Fibroblast of lung (primary cell): ENCODE data around the gene PAFAH1B1. TPM values are rescaled to one million over a fixed set of nuclear protein-coding genes. Genes with fewer than 3 reads are reported as not detected.
"Not testable (repeated sequence)": the region's sequence is repeated elsewhere in the genome, so short reads cannot be mapped to it uniquely, and the experiment has no call there.

Experiments
- DNase-seq, 2 donors: peaks; one replicate each; pipeline versions ENCODE4 v3.0.0 to v3.0.0-alpha.2; 2010; ENCODE audit warnings: low read depth in 2 of 2
- H2AFZ ChIP-seq: 2 replicates; pipeline ENCODE4 v1.5.1; 2012; ENCODE audit warnings: low read length, control low read depth, inconsistent platforms
- H3K27ac ChIP-seq: 2 replicates; pipeline ENCODE4 v1.5.1; 2011; ENCODE audit warnings: low read length, control low read depth; ENCODE audit not compliant: insufficient read depth
- H3K27me3 ChIP-seq: 2 replicates; pipeline ENCODE4 v1.5.1; 2011; ENCODE audit warnings: mild to moderate bottlenecking, low read length; ENCODE audit not compliant: control insufficient read depth, insufficient read depth
- H3K36me3 ChIP-seq: 2 replicates; pipeline ENCODE4 v1.5.1; 2011; ENCODE audit warnings: low read length; ENCODE audit not compliant: control insufficient read depth, insufficient read depth
- H3K4me1 ChIP-seq: 2 replicates; pipeline ENCODE4 v1.5.1; 2011; ENCODE audit warnings: low read length; ENCODE audit not compliant: control insufficient read depth, insufficient read depth; ENCODE audit errors: extremely low read depth
- H3K4me2 ChIP-seq: 2 replicates; pipeline ENCODE4 v1.5.1; 2011; ENCODE audit warnings: low read length, control low read depth; ENCODE audit not compliant: insufficient read depth; ENCODE audit errors: extremely low read depth
- H3K4me3 ChIP-seq, 4 experiments: fragments of 200-600 bp in 1 of 4; sonication (generic) in 1 of 4; replicated peaks in 1 of 4; 2 replicates each; pipeline ENCODE4 v1.5.1; 2011 to 2016; ENCODE audit warnings: low read length in 4 of 4, low read depth in 3 of 4, mild to moderate bottlenecking in 3 of 4, control low read depth in 2 of 4, inconsistent platforms in 1 of 4, mixed read lengths in 1 of 4; ENCODE audit not compliant: insufficient read depth in 1 of 4; ENCODE audit errors: control extremely low read depth in 1 of 4
- H3K79me2 ChIP-seq: 2 replicates; pipeline ENCODE4 v1.5.1; 2012; ENCODE audit warnings: mild to moderate bottlenecking, low read length, inconsistent platforms; ENCODE audit not compliant: control insufficient read depth, insufficient read depth
- H3K9ac ChIP-seq: 2 replicates; pipeline ENCODE4 v1.5.1; 2011; ENCODE audit warnings: mild to moderate bottlenecking, low read length, control low read depth; ENCODE audit not compliant: insufficient read depth
- H3K9me3 ChIP-seq: 2 replicates; pipeline ENCODE4 v1.5.1; 2012; ENCODE audit warnings: low read depth, low read length; ENCODE audit not compliant: control insufficient read depth, insufficient read depth
- H4K20me1 ChIP-seq: 2 replicates; pipeline ENCODE4 v1.5.1; 2011; ENCODE audit warnings: low read length; ENCODE audit not compliant: control insufficient read depth, insufficient read depth; ENCODE audit errors: extremely low read depth
- EZH2 ChIP-seq: IDR thresholded peaks from 2 replicates; pipeline ENCODE4 v1.5.1; 2012; ENCODE audit warnings: low read length, control low read depth, mild to moderate bottlenecking; ENCODE audit errors: missing control alignments
- polyA plus RNA-seq, 2 donors: library from polyadenylated mRNA; depleted of rRNA in 1 of 2; stranded (reverse) in 1 of 2; unstranded in 1 of 2; fragments of >200 nt; gene quantifications; 2 replicates each; pipeline ENCODE4 v1.2.1, GENCODE V29; 2011 to 2012; ENCODE audit warnings: missing spikeins in 1 of 2
- total RNA-seq: library from RNA; depleted of rRNA; stranded (reverse); fragments of >200 nt; gene quantifications from 2 replicates; pipeline ENCODE4 v1.2.1, GENCODE V29; 2014
- TF ChIP-seq, protein P1 (sequence below), 2 donors: IDR thresholded peaks in 1 of 2; conservative IDR thresholded peaks in 1 of 2; 1 replicate in 1 of 2; 2 replicates in 1 of 2; pipeline ENCODE4 v1.5.1; 2011 to 2012; ENCODE audit warnings: low read length in 2 of 2, control low read depth in 1 of 2, inconsistent platforms in 1 of 2, low read depth in 1 of 2, mild to moderate bottlenecking in 1 of 2

The PAFAH1B1 gene
- total and polyA plus RNA-seq, 2 donors (not counting 1 experiment from before 2014, with no cell fraction given), result 107 to 108 TPM

DNA sequence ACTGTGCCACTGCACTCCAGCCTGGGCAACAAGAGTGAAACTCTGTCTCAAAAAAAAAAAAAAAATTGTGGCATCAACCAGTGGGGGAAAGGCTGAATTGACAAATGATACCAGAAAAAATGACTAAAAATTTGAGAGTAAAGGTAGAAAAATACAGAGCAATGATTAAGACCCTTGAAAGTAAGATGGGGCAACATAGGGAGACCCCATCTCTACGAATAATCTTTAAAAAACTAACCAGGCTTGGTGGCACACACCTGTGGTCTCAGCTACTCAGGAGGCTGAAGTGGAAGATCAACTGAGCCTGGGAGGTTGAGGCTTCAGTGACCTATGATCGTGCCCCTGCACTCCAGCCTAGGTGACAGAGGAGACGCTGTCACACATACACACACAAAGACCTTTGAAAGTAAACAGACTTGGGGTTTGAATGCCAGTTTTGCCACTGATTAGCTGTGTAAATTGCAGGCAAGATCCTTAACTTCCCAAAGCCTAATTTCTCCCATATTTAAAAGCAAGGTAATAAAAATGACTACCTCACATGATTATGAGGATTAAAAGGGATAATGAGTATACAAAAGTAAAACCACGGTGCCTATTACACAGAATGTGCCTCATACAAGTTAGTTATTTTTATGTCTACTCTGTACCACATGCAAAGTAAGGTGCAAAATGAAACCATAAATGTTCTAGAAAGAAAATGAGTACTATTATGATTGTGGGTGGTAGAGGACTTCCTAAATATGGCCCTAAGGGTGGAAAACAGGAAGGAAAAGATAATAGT is 21.7 kb upstream of the PAFAH1B1 start:
- Histone ChIP-seq H3K9me3 (no peaks in the 10 kb centered on the region), H3K9ac (no peak overlapping the region), H2AFZ (no peak overlapping the region), H4K20me1 (no peaks in the 10 kb centered on the region), H3K27me3 (no peaks in the 10 kb centered on the region), H3K27ac (no peak overlapping the region), H3K4me3 (no peak overlapping the region), H3K4me1 (no peaks in the 10 kb centered on the region), H3K4me2 (no peak overlapping the region), H3K79me2 (no peaks in the 10 kb centered on the region), H3K36me3 (no peaks in the 10 kb centered on the region)
- TF ChIP-seq, protein P1, sequence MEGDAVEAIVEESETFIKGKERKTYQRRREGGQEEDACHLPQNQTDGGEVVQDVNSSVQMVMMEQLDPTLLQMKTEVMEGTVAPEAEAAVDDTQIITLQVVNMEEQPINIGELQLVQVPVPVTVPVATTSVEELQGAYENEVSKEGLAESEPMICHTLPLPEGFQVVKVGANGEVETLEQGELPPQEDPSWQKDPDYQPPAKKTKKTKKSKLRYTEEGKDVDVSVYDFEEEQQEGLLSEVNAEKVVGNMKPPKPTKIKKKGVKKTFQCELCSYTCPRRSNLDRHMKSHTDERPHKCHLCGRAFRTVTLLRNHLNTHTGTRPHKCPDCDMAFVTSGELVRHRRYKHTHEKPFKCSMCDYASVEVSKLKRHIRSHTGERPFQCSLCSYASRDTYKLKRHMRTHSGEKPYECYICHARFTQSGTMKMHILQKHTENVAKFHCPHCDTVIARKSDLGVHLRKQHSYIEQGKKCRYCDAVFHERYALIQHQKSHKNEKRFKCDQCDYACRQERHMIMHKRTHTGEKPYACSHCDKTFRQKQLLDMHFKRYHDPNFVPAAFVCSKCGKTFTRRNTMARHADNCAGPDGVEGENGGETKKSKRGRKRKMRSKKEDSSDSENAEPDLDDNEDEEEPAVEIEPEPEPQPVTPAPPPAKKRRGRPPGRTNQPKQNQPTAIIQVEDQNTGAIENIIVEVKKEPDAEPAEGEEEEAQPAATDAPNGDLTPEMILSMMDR (conservative IDR thresholded peaks at IDR 0.05 in 1 of 2, IDR thresholded peaks at IDR 0.05 in 1 of 2; ENCODE audit: low read depth in 1 of 2, low read length in 2 of 2), result no peak
- TF ChIP-seq EZH2, result no peak
- DNase-seq, result no peak

DNA sequence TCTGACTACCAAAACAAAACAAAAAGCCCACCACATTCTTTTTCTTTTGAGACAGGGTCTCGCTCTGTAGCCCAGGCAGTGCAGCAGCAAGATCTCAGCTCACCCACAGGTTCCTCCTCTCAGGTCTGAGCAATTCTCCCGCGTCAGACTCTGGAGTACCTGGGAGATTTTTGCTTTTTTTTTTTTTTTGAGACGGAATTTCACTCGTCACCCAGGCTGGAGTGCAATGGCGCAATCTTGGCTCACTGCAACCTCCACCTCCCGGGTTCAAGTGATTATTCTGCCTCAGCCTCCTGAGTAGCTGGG is 21.2 kb upstream of the PAFAH1B1 start:
- not testable (repeated sequence) for H2AFZ ChIP-seq, H3K4me2 ChIP-seq, H3K27me3 ChIP-seq, H3K27ac ChIP-seq, DNase-seq, H3K4me1 ChIP-seq, H3K9ac ChIP-seq, H3K36me3 ChIP-seq, H3K9me3 ChIP-seq, H4K20me1 ChIP-seq, H3K4me3 ChIP-seq, H3K79me2 ChIP-seq

DNA sequence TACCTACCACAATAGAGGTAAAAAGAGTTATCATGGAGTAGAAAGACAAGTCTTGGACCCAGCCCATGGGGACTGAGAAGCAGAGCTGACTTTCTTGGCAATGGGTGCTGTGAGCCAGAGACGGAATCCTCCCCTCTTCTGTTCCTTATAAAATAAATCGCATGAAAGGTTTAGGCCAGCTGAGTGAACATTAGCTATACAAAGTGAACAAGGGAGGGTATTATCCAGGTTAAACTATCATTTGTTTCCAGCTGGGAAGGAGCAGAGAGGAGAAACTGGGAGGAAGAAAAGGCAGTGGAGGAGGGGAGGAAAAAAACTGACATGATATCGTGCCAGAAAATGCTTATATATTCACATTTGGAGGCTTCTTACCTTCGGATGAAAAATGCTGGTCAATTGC is 13.3 kb upstream of the PAFAH1B1 start:
- Histone ChIP-seq H3K27me3 (no peaks in the 10 kb centered on the region), H3K4me2 (no peak overlapping the region), H3K9ac (no peak overlapping the region), H3K4me3 (no peak overlapping the region), H3K36me3 (no peaks in the 10 kb centered on the region), H3K27ac (no peak overlapping the region), H3K79me2 (no peaks in the 10 kb centered on the region), H3K4me1 (no peaks in the 10 kb centered on the region), H4K20me1 (no peaks in the 10 kb centered on the region), H2AFZ (no peak overlapping the region), H3K9me3 (no peaks in the 10 kb centered on the region)
- DNase-seq, result no peak
- TF ChIP-seq EZH2, result no peak
- TF ChIP-seq, protein P1 (conservative IDR thresholded peaks at IDR 0.05 in 1 of 2, IDR thresholded peaks at IDR 0.05 in 1 of 2; ENCODE audit: low read depth in 1 of 2, low read length in 2 of 2), result no peak
